ENCODE results near the gene IL2RG.

GRCh38 chrX:71106427-71106826, 5.0 kb downstream of the IL2RG start, which contains the start of gene CXorf65:
- no peak for TF ChIP-seq POLR2A (IDR thresholded peaks at IDR 0.05)
- TF ChIP-seq CTCF (IDR thresholded peaks at IDR 0.05): no peak
- no peak for TF ChIP-seq EP300 (IDR thresholded peaks at IDR 0.05)
